ENCODE data around the gene LOXL4. TPM values are rescaled to one million over a fixed set of nuclear protein-coding genes. Genes with fewer than 3 reads are reported as not detected.

LOXL4 gene
- total RNA-seq, 1 experiment from 2014 or later, result not detected

DNA sequence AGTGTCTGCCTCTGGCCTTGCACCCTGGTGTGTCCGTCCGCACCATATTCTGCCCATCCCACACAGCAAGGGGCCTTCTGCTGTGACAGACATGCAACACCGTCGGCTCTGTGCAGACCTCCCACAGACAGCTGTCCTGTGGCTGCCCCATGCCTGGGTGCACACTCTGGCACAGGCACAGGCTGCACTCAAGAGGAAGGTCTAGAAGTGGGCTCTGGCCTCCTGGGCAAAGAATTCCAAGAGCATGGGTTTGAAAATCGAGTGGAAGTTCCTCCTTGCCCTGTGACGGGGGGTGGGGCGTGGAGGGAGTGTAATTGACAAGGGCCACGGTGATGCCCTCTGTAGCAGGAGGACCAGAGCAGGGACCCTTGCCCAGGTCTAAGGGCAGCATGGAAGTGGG lies 4.3 kb upstream of the LOXL4 start:
- ChIA-PET POLR2A (ENCODE audit: low non-redundant PET) (no interaction called here), CTCF (no interaction called here)
- Histone ChIP-seq H3K27ac (ENCODE audit: low read depth, low read length, poor library complexity, severe bottlenecking) (no peak overlapping the region), H3K9me3 (ENCODE audit: low read depth, low read length, poor library complexity, severe bottlenecking) (no peaks in the 10 kb centered on the region), H3K36me3 (ENCODE audit: insufficient read depth, low read length, poor library complexity, severe bottlenecking) (no peaks in the 10 kb centered on the region), H3K4me1 (ENCODE audit: insufficient read depth, low read length, poor library complexity, severe bottlenecking) (no peaks in the 10 kb centered on the region), H3K4me3 (ENCODE audit: low read depth, low read length, poor library complexity, severe bottlenecking) (no peak overlapping the region), H3K27me3 (replicated peaks; ENCODE audit: insufficient read depth, low read depth, low read length, poor library complexity) (peaks cover 6% of the 10 kb centered on the region)
- TF ChIP-seq EZH2 (IDR thresholded peaks at IDR 0.05; ENCODE audit: borderline replicate concordance, low read depth, low read length, poor library complexity, severe bottlenecking), result no peak
- BruUV-seq (replicated peaks), result no TSS peak
- DNase-seq (ENCODE audit: low spot score), result no peak
- intact Hi-C loops (cut with micrococcal nuclease; ENCODE audit: unreplicated experiment), result no loop called here

DNA sequence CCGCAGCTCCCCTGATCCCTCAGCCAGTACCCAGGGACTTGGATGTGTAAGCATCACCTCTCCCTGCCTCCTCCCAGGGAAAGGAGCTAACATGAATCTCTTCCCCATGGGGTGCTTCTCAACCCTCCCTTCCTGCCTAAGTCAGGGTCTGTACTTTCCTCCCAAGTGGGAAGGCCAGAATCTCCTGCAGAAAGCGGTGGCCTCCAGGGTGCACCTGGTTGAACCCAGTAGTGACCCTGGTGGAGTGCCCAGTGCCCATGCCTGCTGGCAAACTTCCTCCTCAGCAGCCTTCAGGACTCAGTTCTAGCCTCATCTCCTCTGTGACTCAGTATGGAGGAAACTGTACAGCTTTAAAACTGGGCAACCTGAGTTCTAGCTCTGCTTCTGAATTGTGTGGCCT lies 2.8 kb upstream of the LOXL4 start:
- TF ChIP-seq, protein P1, sequence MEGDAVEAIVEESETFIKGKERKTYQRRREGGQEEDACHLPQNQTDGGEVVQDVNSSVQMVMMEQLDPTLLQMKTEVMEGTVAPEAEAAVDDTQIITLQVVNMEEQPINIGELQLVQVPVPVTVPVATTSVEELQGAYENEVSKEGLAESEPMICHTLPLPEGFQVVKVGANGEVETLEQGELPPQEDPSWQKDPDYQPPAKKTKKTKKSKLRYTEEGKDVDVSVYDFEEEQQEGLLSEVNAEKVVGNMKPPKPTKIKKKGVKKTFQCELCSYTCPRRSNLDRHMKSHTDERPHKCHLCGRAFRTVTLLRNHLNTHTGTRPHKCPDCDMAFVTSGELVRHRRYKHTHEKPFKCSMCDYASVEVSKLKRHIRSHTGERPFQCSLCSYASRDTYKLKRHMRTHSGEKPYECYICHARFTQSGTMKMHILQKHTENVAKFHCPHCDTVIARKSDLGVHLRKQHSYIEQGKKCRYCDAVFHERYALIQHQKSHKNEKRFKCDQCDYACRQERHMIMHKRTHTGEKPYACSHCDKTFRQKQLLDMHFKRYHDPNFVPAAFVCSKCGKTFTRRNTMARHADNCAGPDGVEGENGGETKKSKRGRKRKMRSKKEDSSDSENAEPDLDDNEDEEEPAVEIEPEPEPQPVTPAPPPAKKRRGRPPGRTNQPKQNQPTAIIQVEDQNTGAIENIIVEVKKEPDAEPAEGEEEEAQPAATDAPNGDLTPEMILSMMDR (conservative IDR thresholded peaks at IDR 0.05; ENCODE audit: low read depth, low read length), result no peak
- TF ChIP-seq EZH2 (IDR thresholded peaks at IDR 0.05; ENCODE audit: borderline replicate concordance, low read depth, low read length, poor library complexity, severe bottlenecking), result no peak
- no peaks in the 10 kb centered on the region for H3K4me1 ChIP-seq (ENCODE audit: insufficient read depth, low read length, poor library complexity, severe bottlenecking)
- intact Hi-C loops (cut with micrococcal nuclease; ENCODE audit: unreplicated experiment), result no loop called here
- no peak overlapping the region for H3K4me3 ChIP-seq (ENCODE audit: low read depth, low read length, poor library complexity, severe bottlenecking)
- H3K36me3 ChIP-seq (ENCODE audit: insufficient read depth, low read length, poor library complexity, severe bottlenecking), result no peaks in the 10 kb centered on the region
- DNase-seq (ENCODE audit: low spot score), result no peak
- BruUV-seq (replicated peaks), result no TSS peak
- H3K9me3 ChIP-seq (ENCODE audit: low read depth, low read length, poor library complexity, severe bottlenecking), result no peaks in the 10 kb centered on the region
- ChIA-PET POLR2A (ENCODE audit: low non-redundant PET) (no interaction called here), CTCF (no interaction called here)
- no peak overlapping the region for H3K27ac ChIP-seq (ENCODE audit: low read depth, low read length, poor library complexity, severe bottlenecking)
- peaks cover 6% of the 10 kb centered on the region for H3K27me3 ChIP-seq (replicated peaks; ENCODE audit: insufficient read depth, low read depth, low read length, poor library complexity)

DNA sequence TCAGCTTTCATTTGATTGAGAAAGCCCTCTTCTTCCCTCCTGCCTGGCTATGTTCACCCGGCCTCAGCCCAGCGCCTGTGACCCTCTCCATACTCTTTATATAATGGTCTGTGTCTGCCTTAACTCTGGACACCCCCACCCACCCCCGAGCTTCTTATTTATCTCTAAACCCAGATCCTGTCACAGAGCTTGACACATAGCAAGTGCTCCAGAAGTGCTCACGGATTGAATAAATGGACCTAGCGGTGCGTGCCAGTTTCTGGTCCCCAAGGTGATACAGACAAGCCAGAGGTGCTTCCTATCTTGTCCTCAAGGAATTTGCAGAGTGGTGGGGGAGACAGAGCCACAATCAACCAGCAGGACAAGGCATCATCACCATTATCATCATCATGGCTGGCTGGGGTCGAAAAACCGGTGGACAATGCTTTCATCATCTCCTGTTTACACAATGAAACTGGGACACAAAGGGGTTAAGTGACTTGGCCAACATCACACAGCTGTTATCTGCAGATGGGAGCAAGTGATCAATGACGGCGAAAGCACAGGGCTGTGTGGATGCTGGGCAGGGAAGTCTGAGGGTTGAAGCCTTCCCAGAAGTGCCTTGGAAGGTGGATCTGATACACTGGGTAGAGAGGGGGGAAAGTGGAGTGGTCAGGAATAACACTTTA lies 2.2 kb upstream of the LOXL4 start:
- no peaks in the 10 kb centered on the region for H3K4me1 ChIP-seq (ENCODE audit: insufficient read depth, low read length, poor library complexity, severe bottlenecking)
- no TSS peak for BruUV-seq (replicated peaks)
- intact Hi-C loops (cut with micrococcal nuclease; ENCODE audit: unreplicated experiment), result no loop called here
- ChIA-PET CTCF (no interaction called here), POLR2A (ENCODE audit: low non-redundant PET) (no interaction called here)
- peaks cover 3% of the 10 kb centered on the region for H3K27me3 ChIP-seq (replicated peaks; ENCODE audit: insufficient read depth, low read depth, low read length, poor library complexity)
- H3K36me3 ChIP-seq (ENCODE audit: insufficient read depth, low read length, poor library complexity, severe bottlenecking), result no peaks in the 10 kb centered on the region
- H3K27ac ChIP-seq (ENCODE audit: low read depth, low read length, poor library complexity, severe bottlenecking), result no peak overlapping the region
- no peaks in the 10 kb centered on the region for H3K9me3 ChIP-seq (ENCODE audit: low read depth, low read length, poor library complexity, severe bottlenecking)
- no peak for TF ChIP-seq EZH2 (IDR thresholded peaks at IDR 0.05; ENCODE audit: borderline replicate concordance, low read depth, low read length, poor library complexity, severe bottlenecking)
- TF ChIP-seq, protein P1 (conservative IDR thresholded peaks at IDR 0.05; ENCODE audit: low read depth, low read length), result no peak
- DNase-seq (ENCODE audit: low spot score), result no peak
- no peak overlapping the region for H3K4me3 ChIP-seq (ENCODE audit: low read depth, low read length, poor library complexity, severe bottlenecking)

DNA sequence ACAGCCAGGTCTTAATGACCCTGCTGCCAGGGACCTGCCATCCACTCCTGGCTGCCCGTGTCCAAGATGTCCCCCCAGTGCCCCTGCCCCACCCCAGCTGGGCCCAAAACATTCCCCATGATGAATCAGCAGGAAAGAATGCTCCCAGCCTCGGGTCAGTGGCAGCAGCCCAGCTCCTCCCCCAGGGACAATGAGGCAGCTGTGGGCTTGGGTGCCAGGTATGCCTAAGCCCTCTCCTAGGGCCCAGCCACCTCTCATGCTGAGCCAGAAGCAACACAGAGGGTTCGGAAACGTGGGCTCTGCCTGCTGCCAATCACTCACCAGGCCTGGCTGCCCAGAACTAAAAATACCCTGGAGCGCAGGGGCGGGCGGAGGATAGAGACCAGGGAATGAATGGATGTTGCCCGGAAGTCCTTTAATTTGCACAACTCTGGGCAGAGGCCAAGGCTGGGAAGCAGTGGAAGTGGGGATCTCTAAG lies 1.5 kb upstream of the LOXL4 start:
- CTCF ChIA-PET, result no interaction called here
- Histone ChIP-seq H3K27me3 (replicated peaks; ENCODE audit: insufficient read depth, low read depth, low read length, poor library complexity) (peaks cover 3% of the 10 kb centered on the region), H3K4me3 (ENCODE audit: low read depth, low read length, poor library complexity, severe bottlenecking) (no peak overlapping the region), H3K36me3 (ENCODE audit: insufficient read depth, low read length, poor library complexity, severe bottlenecking) (no peaks in the 10 kb centered on the region), H3K4me1 (ENCODE audit: insufficient read depth, low read length, poor library complexity, severe bottlenecking) (no peaks in the 10 kb centered on the region), H3K9me3 (ENCODE audit: low read depth, low read length, poor library complexity, severe bottlenecking) (no peaks in the 10 kb centered on the region), H3K27ac (ENCODE audit: low read depth, low read length, poor library complexity, severe bottlenecking) (no peak overlapping the region)
- POLR2A ChIA-PET (ENCODE audit: low non-redundant PET), result no interaction called here
- intact Hi-C loops (cut with micrococcal nuclease; ENCODE audit: unreplicated experiment), result no loop called here
- no peak for DNase-seq (ENCODE audit: low spot score)
- TF ChIP-seq EZH2 (IDR thresholded peaks at IDR 0.05; ENCODE audit: borderline replicate concordance, low read depth, low read length, poor library complexity, severe bottlenecking), result no peak
- TF ChIP-seq, protein P1 (conservative IDR thresholded peaks at IDR 0.05; ENCODE audit: low read depth, low read length), result no peak
- no TSS peak for BruUV-seq (replicated peaks)

All from A673 (cell line).